ENCODE results near the gene WDR81.

DNA sequence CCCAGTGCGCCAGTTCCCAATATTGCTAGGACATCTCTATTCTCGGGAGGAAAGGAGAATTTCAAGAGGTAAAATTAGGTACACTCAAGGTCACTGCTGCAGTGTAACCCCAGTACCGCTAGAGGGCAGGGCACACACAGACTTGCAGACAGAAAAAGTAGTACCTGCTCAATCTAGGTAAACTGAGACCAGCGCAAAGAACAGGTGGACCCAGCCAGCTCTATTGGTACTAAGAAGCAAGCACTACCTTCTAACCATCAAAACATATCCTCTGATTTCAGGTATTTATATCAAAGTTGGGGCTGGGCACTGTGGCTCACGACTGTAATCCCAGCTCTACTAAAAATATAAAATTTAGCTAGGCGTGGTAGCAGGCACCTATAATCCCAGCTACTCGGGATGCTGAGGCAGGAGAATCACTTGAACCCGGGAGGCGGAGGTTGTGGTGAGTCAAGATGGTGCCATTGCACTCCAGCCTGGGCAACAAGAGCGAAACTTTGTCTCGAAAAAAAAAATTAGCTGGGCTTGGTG lies 3.6 kb upstream of the WDR81 start:
- TF ChIP-seq, protein P1, sequence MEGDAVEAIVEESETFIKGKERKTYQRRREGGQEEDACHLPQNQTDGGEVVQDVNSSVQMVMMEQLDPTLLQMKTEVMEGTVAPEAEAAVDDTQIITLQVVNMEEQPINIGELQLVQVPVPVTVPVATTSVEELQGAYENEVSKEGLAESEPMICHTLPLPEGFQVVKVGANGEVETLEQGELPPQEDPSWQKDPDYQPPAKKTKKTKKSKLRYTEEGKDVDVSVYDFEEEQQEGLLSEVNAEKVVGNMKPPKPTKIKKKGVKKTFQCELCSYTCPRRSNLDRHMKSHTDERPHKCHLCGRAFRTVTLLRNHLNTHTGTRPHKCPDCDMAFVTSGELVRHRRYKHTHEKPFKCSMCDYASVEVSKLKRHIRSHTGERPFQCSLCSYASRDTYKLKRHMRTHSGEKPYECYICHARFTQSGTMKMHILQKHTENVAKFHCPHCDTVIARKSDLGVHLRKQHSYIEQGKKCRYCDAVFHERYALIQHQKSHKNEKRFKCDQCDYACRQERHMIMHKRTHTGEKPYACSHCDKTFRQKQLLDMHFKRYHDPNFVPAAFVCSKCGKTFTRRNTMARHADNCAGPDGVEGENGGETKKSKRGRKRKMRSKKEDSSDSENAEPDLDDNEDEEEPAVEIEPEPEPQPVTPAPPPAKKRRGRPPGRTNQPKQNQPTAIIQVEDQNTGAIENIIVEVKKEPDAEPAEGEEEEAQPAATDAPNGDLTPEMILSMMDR (conservative IDR thresholded peaks at IDR 0.05; ENCODE audit: low read depth, low read length): peak; percentile 98
- no peak for TF ChIP-seq EZH2 (IDR thresholded peaks at IDR 0.05; ENCODE audit: borderline replicate concordance, low read depth, low read length, poor library complexity, severe bottlenecking)
